Measurements from ENCODE around the gene BABAM2. TPM values are rescaled to one million over a fixed set of nuclear protein-coding genes. Genes with fewer than 3 reads are reported as not detected.

The BABAM2 gene
- polyA plus RNA-seq, 3 donors = 33.2 to 52.8 (median 49.3) TPM

DNA sequence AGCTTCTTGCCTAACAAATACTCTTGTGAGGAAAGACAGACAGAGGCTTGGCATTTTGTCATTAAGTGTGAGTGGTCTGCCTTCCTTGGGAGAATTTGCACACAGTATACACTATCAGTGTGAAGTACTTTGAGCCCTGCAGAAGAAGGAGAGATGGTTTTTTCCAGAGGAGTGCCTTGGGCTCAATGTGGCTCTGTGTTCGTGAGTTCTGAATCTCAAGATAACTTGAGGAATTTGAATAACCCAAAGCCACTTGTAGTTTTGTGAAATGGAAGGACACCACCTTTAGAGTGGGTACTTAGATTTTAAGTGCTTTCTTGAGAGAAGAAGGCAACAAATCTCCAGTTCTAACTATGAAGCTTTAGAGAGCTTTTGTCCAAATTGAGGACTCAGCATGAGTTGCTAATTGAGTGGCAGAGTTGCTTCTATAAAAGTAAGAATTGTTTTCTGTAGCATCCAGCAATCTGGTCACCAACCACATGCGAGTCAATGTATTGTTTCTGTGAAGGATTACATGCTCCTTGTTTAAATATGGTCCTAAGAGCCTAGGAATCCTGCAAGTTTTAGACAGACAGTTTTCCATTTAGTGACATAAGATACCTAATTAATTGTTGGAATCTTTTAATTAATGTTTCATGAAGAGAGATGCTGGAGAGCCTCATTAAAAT is 68.3 kb downstream of the BABAM2 start:
- no peak overlapping the region for H3K9ac ChIP-seq (ENCODE audit: insufficient read depth, low read length, poor library complexity, severe bottlenecking)
- no peak overlapping the region for H2AFZ ChIP-seq (ENCODE audit: insufficient read depth, low read depth, low read length, poor library complexity, severe bottlenecking)
- peak overlapping the region; percentile 36 to 78 for H3K27ac ChIP-seq (ENCODE audit: low read depth in 1 of 2, low read length in 2 of 2)
- no peak for DNase-seq
- no peaks in the 10 kb centered on the region for H3K27me3 Mint-ChIP-seq (ENCODE audit: low read depth in 3 of 3)
- intact Hi-C loops (cut with micrococcal nuclease) = loop anchor here (5.0 to 10.0 kb wide), 2 partner anchors 67 to 436 kb away; partner anchors contain the start of genes BABAM2 (in 1 of the 2), FOSL2 (in 1 of the 2) and RBKS (in 1 of the 2)
- peak overlapping the region in 1 of 2 donors; percentile 77 for H3K4me3 Mint-ChIP-seq
- peak overlapping the region; percentile 83 to 92 (median 90) for H3K27ac Mint-ChIP-seq
- H3K4me2 ChIP-seq (replicated peaks; ENCODE audit: extremely low read depth, low read length, poor library complexity, severe bottlenecking) = peak overlapping the region; percentile 61
- peaks cover 76% of the 10 kb centered on the region for H3K4me1 Mint-ChIP-seq
- H4K20me1 ChIP-seq (ENCODE audit: insufficient read depth, low read length) = no peaks in the 10 kb centered on the region
- peaks cover 65 to 76% of the 10 kb centered on the region in 2 donors for H3K4me1 ChIP-seq (ENCODE audit: control insufficient read depth in 1 of 2, insufficient read depth in 2 of 2, low read length in 2 of 2)
- peaks cover 11 to 17% of the 10 kb centered on the region in 2 donors for H3K36me3 Mint-ChIP-seq
- H3K4me3 ChIP-seq (replicated peaks in 1 of 3; ENCODE audit: low read depth in 2 of 3, low read length in 3 of 3) = peak overlapping the region in 1 of 3 experiments; percentile 8
- no peaks in the 10 kb centered on the region for H3K36me3 ChIP-seq (replicated peaks in 1 of 2; ENCODE audit: control insufficient read depth in 1 of 2, insufficient read depth in 2 of 2, low read length in 2 of 2)
- H3K9me3 ChIP-seq (replicated peaks in 1 of 2; ENCODE audit: control insufficient read depth in 1 of 2, insufficient read depth in 1 of 2, low read length in 2 of 2) = peaks cover 0 to under 1% of the 10 kb centered on the region in 2 donors
- peaks cover 70% of the 10 kb centered on the region for H3K79me2 ChIP-seq (ENCODE audit: insufficient read depth, low read length)
- H3K9me3 Mint-ChIP-seq = peaks cover 1 to 4% (median 3%) of the 10 kb centered on the region in 7 donors
- no peaks in the 10 kb centered on the region for H3K27me3 ChIP-seq (ENCODE audit: control insufficient read depth in 2 of 2, insufficient read depth in 2 of 2, low read length in 2 of 2)
- 100% methylated on average over 1 of the region's 2 CpGs for WGBS (ENCODE audit: insufficient coverage)
- TF ChIP-seq, protein P1, sequence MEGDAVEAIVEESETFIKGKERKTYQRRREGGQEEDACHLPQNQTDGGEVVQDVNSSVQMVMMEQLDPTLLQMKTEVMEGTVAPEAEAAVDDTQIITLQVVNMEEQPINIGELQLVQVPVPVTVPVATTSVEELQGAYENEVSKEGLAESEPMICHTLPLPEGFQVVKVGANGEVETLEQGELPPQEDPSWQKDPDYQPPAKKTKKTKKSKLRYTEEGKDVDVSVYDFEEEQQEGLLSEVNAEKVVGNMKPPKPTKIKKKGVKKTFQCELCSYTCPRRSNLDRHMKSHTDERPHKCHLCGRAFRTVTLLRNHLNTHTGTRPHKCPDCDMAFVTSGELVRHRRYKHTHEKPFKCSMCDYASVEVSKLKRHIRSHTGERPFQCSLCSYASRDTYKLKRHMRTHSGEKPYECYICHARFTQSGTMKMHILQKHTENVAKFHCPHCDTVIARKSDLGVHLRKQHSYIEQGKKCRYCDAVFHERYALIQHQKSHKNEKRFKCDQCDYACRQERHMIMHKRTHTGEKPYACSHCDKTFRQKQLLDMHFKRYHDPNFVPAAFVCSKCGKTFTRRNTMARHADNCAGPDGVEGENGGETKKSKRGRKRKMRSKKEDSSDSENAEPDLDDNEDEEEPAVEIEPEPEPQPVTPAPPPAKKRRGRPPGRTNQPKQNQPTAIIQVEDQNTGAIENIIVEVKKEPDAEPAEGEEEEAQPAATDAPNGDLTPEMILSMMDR (IDR thresholded peaks at IDR 0.05) = no peak

DNA sequence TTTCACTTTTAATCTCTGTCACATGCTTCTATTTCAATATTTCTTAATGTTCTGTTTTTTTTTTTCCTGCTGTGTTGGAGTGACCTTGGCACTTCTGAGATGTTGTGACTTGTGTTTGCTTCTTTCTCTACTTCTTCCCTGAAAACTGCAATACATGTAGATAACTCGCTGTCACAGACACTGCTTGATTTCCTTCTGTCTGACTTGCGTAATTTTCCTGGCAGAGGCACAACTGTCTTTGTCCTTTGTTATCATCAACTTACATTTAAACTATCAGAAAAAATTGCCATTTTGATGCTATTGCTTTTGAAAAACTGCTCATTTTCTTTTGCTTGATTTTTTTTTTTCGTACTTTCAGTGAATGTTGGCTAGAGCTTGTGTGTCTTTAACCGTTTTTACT is 69.0 kb downstream of the BABAM2 start:
- H3K27ac ChIP-seq (ENCODE audit: low read depth in 1 of 2, low read length in 2 of 2) = peak overlapping the region in 1 of 2 donors; percentile 78
- H3K9ac ChIP-seq (ENCODE audit: insufficient read depth, low read length, poor library complexity, severe bottlenecking) = peak overlapping the region; percentile 11
- Mint-ChIP-seq H3K4me3 (peak overlapping the region; percentile 5 to 77), H3K4me1 (peaks cover 70% of the 10 kb centered on the region), H3K36me3 (peaks cover 15 to 20% of the 10 kb centered on the region in 2 donors), H3K27ac (peak overlapping the region; percentile 83 to 92 (median 90)), H3K9me3 (peaks cover 3 to 11% (median 6%) of the 10 kb centered on the region in 7 donors), H3K27me3 (ENCODE audit: low read depth in 3 of 3) (peaks cover 0 to 2% (median 0%) of the 10 kb centered on the region in 3 donors)
- DNase-seq = peak; percentile 62 to 81 (median 64)
- H3K4me3 ChIP-seq (replicated peaks in 1 of 3; ENCODE audit: low read depth in 2 of 3, low read length in 3 of 3) = peak overlapping the region in 2 of 3 experiments; percentile 36 to 45
- TF ChIP-seq, protein P1 (IDR thresholded peaks at IDR 0.05) = no peak
- H3K9me3 ChIP-seq (replicated peaks in 1 of 2; ENCODE audit: control insufficient read depth in 1 of 2, insufficient read depth in 1 of 2, low read length in 2 of 2) = peaks cover 0 to 7% of the 10 kb centered on the region in 2 donors
- intact Hi-C loops (cut with micrococcal nuclease) = loop anchor here (5.0 to 10.0 kb wide), 2 partner anchors 67 to 435 kb away; partner anchors contain the start of genes BABAM2 (in 1 of the 2), FOSL2 (in 1 of the 2) and RBKS (in 1 of the 2)
- H3K4me1 ChIP-seq (ENCODE audit: control insufficient read depth in 1 of 2, insufficient read depth in 2 of 2, low read length in 2 of 2) = peaks cover 58 to 70% of the 10 kb centered on the region in 2 donors
- H3K79me2 ChIP-seq (ENCODE audit: insufficient read depth, low read length) = peaks cover 73% of the 10 kb centered on the region
- H3K4me2 ChIP-seq (replicated peaks; ENCODE audit: extremely low read depth, low read length, poor library complexity, severe bottlenecking) = peak overlapping the region; percentile 61
- no peaks in the 10 kb centered on the region for H3K27me3 ChIP-seq (ENCODE audit: control insufficient read depth in 2 of 2, insufficient read depth in 2 of 2, low read length in 2 of 2)
- H4K20me1 ChIP-seq (ENCODE audit: insufficient read depth, low read length) = no peaks in the 10 kb centered on the region
- H2AFZ ChIP-seq (ENCODE audit: insufficient read depth, low read depth, low read length, poor library complexity, severe bottlenecking) = peak overlapping the region; percentile 70
- no CpG with 5 or more reads among the region's 4 CpGs for WGBS (ENCODE audit: insufficient coverage)
- H3K36me3 ChIP-seq (replicated peaks in 1 of 2; ENCODE audit: control insufficient read depth in 1 of 2, insufficient read depth in 2 of 2, low read length in 2 of 2) = no peaks in the 10 kb centered on the region
